ACHN (cell line): ENCODE measurements around the gene TGFB1.
"Not testable (repeated sequence)": the region's sequence is repeated elsewhere in the genome, so short reads cannot be mapped to it uniquely, and the experiment has no call there.

ENCODE experiments used
- DNase-seq: peaks from one replicate; pipeline ENCODE4 v3.0.0-alpha.2; 2015
- in situ Hi-C: cut with HindIII; loops from 2 replicates; pipeline ENCODE4 v1.10.0; 2017; ENCODE audit warnings: low sequenced_read_pairs, low pct_ligation_motif_present, low pct_unique_long_range_greater_than_20kb

TGFB1 gene

DNA sequence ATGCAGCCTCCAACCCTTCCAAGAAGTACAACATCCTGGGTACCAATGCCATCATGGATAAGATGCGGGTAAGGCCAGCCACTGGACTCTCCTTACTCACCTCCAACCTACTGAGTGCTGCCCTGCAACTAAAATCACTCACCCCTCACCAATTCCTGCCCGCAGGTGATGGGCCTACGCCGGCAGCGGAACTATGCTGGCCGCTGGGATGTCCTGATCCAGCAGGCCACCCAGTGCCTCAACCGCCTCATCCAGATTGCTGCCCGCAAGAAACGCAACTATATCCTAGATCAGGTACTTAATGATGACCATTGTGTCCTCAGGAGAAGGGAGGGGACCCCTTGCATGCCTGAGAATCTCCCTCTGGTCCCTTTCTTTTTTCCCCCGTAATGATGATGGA lies 59.3 kb downstream of the TGFB1 start:
- in situ Hi-C loops, result no loop called here
- no peak for DNase-seq

DNA sequence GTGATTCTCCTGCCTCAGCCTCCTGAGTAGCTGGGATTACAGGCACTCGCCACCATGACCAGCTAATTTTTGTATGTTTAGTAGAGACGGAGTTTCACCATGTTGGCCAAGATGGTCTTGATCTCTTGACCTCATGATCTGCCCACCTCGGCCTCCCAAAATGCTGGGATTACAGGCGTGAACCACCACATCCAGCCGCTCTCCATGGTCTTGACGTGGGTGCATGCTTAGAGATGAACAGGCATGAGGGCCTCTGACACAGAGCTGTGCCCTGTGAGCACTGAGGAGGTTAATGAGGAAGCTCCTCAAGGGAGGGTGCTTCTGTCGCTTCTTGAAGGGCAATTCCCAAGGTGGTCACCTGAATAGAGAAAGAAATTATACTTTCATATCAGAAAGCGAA lies 63.9 kb downstream of the TGFB1 start:
- in situ Hi-C loops, DNase-seq: not testable (repeated sequence)

DNA sequence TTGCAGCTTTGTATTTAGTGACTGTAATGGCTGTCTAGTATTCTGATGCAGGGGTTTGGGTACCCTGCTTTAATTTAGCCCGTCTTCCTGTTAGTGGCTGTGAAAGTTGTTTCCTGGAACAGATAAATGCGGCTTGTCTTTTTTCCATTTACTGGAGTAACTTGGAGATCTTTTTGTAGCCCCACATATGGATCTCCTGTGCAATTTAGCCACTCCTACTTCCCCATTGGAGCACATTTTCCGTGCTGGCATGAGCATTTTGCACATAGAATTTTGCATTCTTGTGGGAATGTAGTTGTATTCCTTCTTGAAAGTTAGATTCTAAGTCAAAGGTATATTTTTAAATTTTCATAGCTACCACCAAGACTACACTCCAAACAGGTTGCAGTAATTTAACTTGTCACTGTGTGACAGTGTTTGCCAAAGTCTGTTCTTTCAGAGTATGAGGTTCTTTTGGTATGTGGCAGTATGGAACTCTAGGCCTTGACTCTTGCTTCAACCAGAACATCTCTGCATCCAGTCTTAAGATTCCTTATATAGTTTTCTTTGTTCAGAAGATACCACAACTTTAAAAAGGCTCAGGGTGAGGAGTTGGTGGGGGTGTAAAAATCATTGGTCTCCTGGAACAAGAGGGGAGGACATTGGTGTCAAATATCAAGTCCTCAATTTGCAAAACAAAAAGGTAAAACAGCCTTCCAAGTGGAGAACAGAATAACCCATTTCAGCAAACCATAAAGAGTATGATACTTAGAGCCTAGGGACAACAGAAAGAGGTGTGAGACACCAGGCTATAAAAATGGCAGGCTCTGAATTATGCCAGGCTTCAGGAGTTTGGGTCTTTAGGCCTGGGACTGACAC lies 64.8 kb downstream of the TGFB1 start:
- in situ Hi-C loops, result no loop called here

More for the DNA sequence above, 64.8 kb downstream of the TGFB1 start:
- no peak for DNase-seq
